ENCODE measurements around the gene ADAMTS18.

GRCh38 chr16:77375396-77375795 is 59.4 kb downstream of the ADAMTS18 start:
- no peak for TF ChIP-seq CTCF (IDR thresholded peaks at IDR 0.05)
- no peak for TF ChIP-seq POLR2AphosphoS5 (IDR thresholded peaks at IDR 0.05)
- no peak for TF ChIP-seq POLR2A (IDR thresholded peaks at IDR 0.05)
- no peak for TF ChIP-seq EP300 (IDR thresholded peaks at IDR 0.05)
